ENCODE data around the gene MITF.

DNA sequence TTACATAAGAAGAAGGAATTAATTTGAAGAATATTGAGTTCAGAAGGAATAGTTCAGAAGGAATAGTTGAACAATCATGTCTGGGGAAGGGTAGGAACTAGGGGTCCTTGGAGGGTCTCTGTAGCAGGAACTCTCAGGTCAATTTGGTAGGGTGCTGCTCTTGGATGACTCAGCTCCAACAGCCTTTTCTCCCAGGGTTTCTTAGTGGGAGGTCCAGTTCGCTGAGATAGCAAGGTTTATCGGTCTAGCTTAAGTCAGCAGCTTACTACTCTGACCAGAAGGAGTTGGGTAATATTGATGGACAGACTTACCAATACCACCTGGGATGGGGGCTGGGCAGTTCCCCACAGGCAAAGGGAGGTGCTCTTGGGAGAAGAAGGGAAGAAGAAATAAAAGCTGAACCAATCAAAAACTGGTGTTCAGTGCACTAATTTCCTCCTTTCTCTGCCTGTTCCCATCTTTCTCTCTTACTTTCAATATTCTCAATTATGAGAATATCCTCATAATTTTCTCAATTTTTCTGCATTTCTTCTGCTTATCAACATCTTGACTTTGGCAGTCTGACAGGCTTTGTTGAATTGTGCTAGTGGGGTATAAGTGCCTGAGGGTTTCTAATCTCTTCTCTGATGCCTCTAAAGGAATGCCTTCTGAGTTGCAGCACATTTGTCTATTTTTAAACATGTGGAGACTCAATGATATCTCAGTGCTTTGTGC is 14.4 kb upstream of the MITF start:
- TF ChIP-seq, protein P1, sequence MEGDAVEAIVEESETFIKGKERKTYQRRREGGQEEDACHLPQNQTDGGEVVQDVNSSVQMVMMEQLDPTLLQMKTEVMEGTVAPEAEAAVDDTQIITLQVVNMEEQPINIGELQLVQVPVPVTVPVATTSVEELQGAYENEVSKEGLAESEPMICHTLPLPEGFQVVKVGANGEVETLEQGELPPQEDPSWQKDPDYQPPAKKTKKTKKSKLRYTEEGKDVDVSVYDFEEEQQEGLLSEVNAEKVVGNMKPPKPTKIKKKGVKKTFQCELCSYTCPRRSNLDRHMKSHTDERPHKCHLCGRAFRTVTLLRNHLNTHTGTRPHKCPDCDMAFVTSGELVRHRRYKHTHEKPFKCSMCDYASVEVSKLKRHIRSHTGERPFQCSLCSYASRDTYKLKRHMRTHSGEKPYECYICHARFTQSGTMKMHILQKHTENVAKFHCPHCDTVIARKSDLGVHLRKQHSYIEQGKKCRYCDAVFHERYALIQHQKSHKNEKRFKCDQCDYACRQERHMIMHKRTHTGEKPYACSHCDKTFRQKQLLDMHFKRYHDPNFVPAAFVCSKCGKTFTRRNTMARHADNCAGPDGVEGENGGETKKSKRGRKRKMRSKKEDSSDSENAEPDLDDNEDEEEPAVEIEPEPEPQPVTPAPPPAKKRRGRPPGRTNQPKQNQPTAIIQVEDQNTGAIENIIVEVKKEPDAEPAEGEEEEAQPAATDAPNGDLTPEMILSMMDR (conservative IDR thresholded peaks at IDR 0.05 in 1 of 2, IDR thresholded peaks at IDR 0.05 in 1 of 2; ENCODE audit: extremely low read depth in 1 of 2, insufficient read depth in 1 of 2, low read depth in 1 of 2, low read length in 2 of 2) = no peak
- no peak for TF ChIP-seq EZH2 (IDR thresholded peaks at IDR 0.05; ENCODE audit: borderline replicate concordance, low read length)

Data from mammary epithelial cell (primary cell).